Astrocyte (in vitro differentiated cells and primary cell): ENCODE results near the gene DTD2. TPM values are rescaled to one million over a fixed set of nuclear protein-coding genes. Genes with fewer than 3 reads are reported as not detected.

Experiments used
- DNase-seq: peaks from one replicate; pipeline ENCODE4 v3.0.0-alpha.2; 2010; ENCODE audit warnings: low read depth
- FAIRE-seq: peaks from 2 replicates; lab custom pipeline; 2011; peaks lifted over from hg19 to GRCh38; lab: Jason Lieb, UNC
- H2AFZ ChIP-seq: 2 replicates; pipeline ENCODE4 v1.6.0; 2012; ENCODE audit warnings: low read depth, low read length, inconsistent platforms
- H3K27ac ChIP-seq: 2 replicates; pipeline ENCODE4 v1.5.1; 2011; ENCODE audit warnings: low read depth, low read length, inconsistent platforms
- H3K27me3 ChIP-seq: 2 replicates; pipeline ENCODE4 v1.6.0; 2011; ENCODE audit warnings: low read length, inconsistent platforms; ENCODE audit not compliant: insufficient read depth
- H3K36me3 ChIP-seq: 2 replicates; pipeline ENCODE4 v1.5.1; 2011; ENCODE audit warnings: low read length, inconsistent platforms; ENCODE audit not compliant: insufficient read depth
- H3K4me1 ChIP-seq: 2 replicates; pipeline ENCODE4 v1.5.1; 2011; ENCODE audit warnings: low read length, inconsistent platforms; ENCODE audit not compliant: insufficient read depth
- H3K4me2 ChIP-seq: 2 replicates; pipeline ENCODE4 v1.6.0; 2012; ENCODE audit warnings: low read length, inconsistent platforms
- H3K4me3 ChIP-seq: 2 replicates; pipeline ENCODE4 v1.5.1; 2011; ENCODE audit warnings: low read depth, mild to moderate bottlenecking, low read length, inconsistent platforms; ENCODE audit not compliant: insufficient read depth
- H3K79me2 ChIP-seq: 2 replicates; pipeline ENCODE4 v1.6.0; 2012; ENCODE audit warnings: mild to moderate bottlenecking, low read length, inconsistent platforms; ENCODE audit not compliant: insufficient read depth
- H3K9ac ChIP-seq: 2 replicates; pipeline ENCODE4 v1.6.0; 2012; ENCODE audit warnings: mild to moderate bottlenecking, low read length, inconsistent platforms
- H3K9me3 ChIP-seq: 2 replicates; pipeline ENCODE4 v1.5.1; 2012; ENCODE audit warnings: low read depth, mild to moderate bottlenecking, low read length, inconsistent platforms; ENCODE audit not compliant: insufficient read depth
- H4K20me1 ChIP-seq: 2 replicates; pipeline ENCODE4 v1.6.0; 2012; ENCODE audit warnings: low read length, inconsistent platforms; ENCODE audit not compliant: insufficient read depth
- H3K27ac Mint-ChIP-seq: one replicate; pipeline ENCODE4 v1.8.0; 2021; ENCODE audit warnings: mild to moderate bottlenecking, mixed read lengths; ENCODE audit not compliant: unreplicated experiment
- H3K27me3 Mint-ChIP-seq: one replicate; pipeline ENCODE4 v1.8.0; 2021; ENCODE audit warnings: low read depth, mixed read lengths; ENCODE audit not compliant: unreplicated experiment
- H3K36me3 Mint-ChIP-seq: one replicate; pipeline ENCODE4 v1.8.0; 2021; ENCODE audit warnings: low read depth, mixed read lengths; ENCODE audit not compliant: unreplicated experiment
- H3K4me1 Mint-ChIP-seq: one replicate; pipeline ENCODE4 v1.8.0; 2021; ENCODE audit warnings: low read depth, mixed read lengths; ENCODE audit not compliant: unreplicated experiment
- H3K4me3 Mint-ChIP-seq: one replicate; pipeline ENCODE4 v1.8.0; 2021; ENCODE audit warnings: mild to moderate bottlenecking, moderate library complexity, mixed read lengths; ENCODE audit not compliant: unreplicated experiment
- H3K9me3 Mint-ChIP-seq: one replicate; pipeline ENCODE4 v1.8.0; 2021; ENCODE audit warnings: mild to moderate bottlenecking, mixed read lengths; ENCODE audit not compliant: unreplicated experiment
- CTCF ChIP-seq: IDR thresholded peaks from 2 replicates; pipeline ENCODE4 v1.5.1; 2011; ENCODE audit warnings: low read depth, mild to moderate bottlenecking, inconsistent platforms, low read length, moderate library complexity; ENCODE audit not compliant: insufficient read depth
- EZH2 ChIP-seq: IDR thresholded peaks from 2 replicates; pipeline ENCODE4 v1.6.1; 2012; ENCODE audit warnings: mild to moderate bottlenecking, low read length, inconsistent platforms; ENCODE audit not compliant: insufficient read depth
- total RNA-seq: library from RNA; stranded (reverse); gene quantifications from 2 replicates; pipeline ENCODE4 v1.2.1, GENCODE V29; 2021

DTD2 gene
- total RNA-seq, 1 donor from 2014 or later = 22.6 TPM

- Mint-ChIP-seq H3K27me3 (no peaks in the 10 kb centered on the region), H3K27ac (no peak overlapping the region), H3K36me3 (peaks cover 4% of the 10 kb centered on the region), H3K4me1 (peaks cover 9% of the 10 kb centered on the region), H3K9me3 (no peaks in the 10 kb centered on the region), H3K4me3 (no peak overlapping the region)
- DNase-seq = no peak
- Histone ChIP-seq H3K4me1 (no peaks in the 10 kb centered on the region), H2AFZ (no peak overlapping the region), H3K27me3 (no peaks in the 10 kb centered on the region), H3K4me2 (no peak overlapping the region), H3K27ac (no peak overlapping the region), H3K9me3 (no peaks in the 10 kb centered on the region), H3K36me3 (no peaks in the 10 kb centered on the region), H3K9ac (no peak overlapping the region), H3K4me3 (no peak overlapping the region), H3K79me2 (peaks cover 68% of the 10 kb centered on the region), H4K20me1 (peaks cover 36% of the 10 kb centered on the region)
- FAIRE-seq = no peak
- TF ChIP-seq EZH2 = no peak
- no peak for TF ChIP-seq CTCF
These were observed 48.9 kb downstream of the DTD2 start for GRCh38 chr14:31408421-31408820.

DNA sequence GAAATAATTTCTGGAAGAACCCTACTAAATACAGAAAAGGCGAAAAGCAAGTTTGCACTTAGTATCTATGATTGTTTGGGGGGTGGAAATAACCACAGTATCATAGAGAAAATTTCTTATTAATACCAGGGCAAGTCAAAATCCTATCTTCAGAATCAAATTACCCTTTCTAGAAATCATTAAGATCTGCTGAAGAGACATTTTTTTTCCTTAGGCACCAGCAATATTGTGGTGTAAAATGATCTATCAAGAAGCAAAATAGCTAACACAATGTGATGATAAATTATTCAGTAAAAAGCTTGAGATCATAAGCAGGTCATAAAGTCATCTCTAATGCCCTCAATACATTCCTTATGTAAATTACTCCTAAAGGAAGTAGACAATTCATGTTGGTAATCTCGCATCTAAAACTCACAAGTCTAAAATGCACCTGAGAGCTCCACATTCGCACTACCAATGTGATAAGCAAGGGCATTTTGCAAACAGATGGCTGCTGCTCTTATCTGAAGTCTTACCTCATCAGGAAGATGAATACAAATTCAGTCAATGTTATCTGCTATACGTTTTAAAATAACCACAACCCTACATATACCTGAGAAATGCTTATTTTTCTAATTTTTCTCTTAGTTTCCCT is 51.6 kb downstream of the DTD2 start:
- Histone ChIP-seq H3K9me3 (no peaks in the 10 kb centered on the region), H3K27me3 (no peaks in the 10 kb centered on the region), H3K4me2 (no peak overlapping the region), H3K4me1 (no peaks in the 10 kb centered on the region), H3K4me3 (no peak overlapping the region), H3K9ac (no peak overlapping the region), H3K36me3 (peaks cover 6% of the 10 kb centered on the region), H2AFZ (no peak overlapping the region), H3K79me2 (peaks cover 47% of the 10 kb centered on the region), H4K20me1 (peaks cover 35% of the 10 kb centered on the region), H3K27ac (no peak overlapping the region)
- FAIRE-seq = no peak
- Mint-ChIP-seq H3K27me3 (no peaks in the 10 kb centered on the region), H3K27ac (no peak overlapping the region), H3K9me3 (no peaks in the 10 kb centered on the region), H3K4me3 (no peak overlapping the region), H3K4me1 (no peaks in the 10 kb centered on the region), H3K36me3 (peaks cover 6% of the 10 kb centered on the region)
- no peak for DNase-seq
- TF ChIP-seq EZH2 (no peak), CTCF (no peak)

DNA sequence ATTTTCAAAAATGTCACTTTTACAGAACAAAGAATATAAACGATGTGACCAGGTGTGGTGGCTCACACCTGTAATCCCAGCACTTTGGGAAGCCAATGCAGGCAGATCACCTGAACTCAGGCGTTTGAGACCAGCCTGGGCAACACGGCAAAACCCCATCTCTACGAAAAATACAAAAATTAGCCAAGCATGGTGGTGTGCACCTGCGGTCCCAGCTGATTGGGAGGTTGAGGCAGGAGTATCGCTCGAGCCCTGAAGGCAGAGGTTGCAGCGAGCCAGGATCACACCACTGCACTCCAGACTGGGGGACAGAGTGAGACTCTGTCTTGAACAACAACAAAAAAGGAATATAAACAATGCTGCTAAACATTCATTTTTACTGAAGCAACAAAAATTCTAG is 52.2 kb downstream of the DTD2 start:
- no peak overlapping the region for H3K27ac ChIP-seq
- H3K27me3 Mint-ChIP-seq = no peaks in the 10 kb centered on the region
- H3K4me3 ChIP-seq = no peak overlapping the region
- H3K4me1 ChIP-seq = no peaks in the 10 kb centered on the region
- no peaks in the 10 kb centered on the region for H3K27me3 ChIP-seq
- H3K4me1 Mint-ChIP-seq = no peaks in the 10 kb centered on the region
- peaks cover 42% of the 10 kb centered on the region for H3K79me2 ChIP-seq
- no peak overlapping the region for H3K4me2 ChIP-seq
- H3K36me3 ChIP-seq = peaks cover 8% of the 10 kb centered on the region
- H3K9me3 Mint-ChIP-seq = no peaks in the 10 kb centered on the region
- DNase-seq (no peak), FAIRE-seq (no peak)
- H3K27ac Mint-ChIP-seq = no peak overlapping the region
- H3K36me3 Mint-ChIP-seq = peaks cover 6% of the 10 kb centered on the region
- no peak overlapping the region for H3K4me3 Mint-ChIP-seq
- TF ChIP-seq EZH2 (no peak), CTCF (no peak)
- peaks cover 35% of the 10 kb centered on the region for H4K20me1 ChIP-seq
- no peak overlapping the region for H2AFZ ChIP-seq
- no peak overlapping the region for H3K9ac ChIP-seq
- no peaks in the 10 kb centered on the region for H3K9me3 ChIP-seq
